Superior temporal gyrus (tissue), 1 donor: ENCODE measurements around the gene SVOPL.

Experiments
- DNase-seq: peaks from one replicate; pipeline ENCODE4 v3.0.0-alpha.2; 2016; ENCODE audit errors: extremely low spot score

SVOPL gene

DNA sequence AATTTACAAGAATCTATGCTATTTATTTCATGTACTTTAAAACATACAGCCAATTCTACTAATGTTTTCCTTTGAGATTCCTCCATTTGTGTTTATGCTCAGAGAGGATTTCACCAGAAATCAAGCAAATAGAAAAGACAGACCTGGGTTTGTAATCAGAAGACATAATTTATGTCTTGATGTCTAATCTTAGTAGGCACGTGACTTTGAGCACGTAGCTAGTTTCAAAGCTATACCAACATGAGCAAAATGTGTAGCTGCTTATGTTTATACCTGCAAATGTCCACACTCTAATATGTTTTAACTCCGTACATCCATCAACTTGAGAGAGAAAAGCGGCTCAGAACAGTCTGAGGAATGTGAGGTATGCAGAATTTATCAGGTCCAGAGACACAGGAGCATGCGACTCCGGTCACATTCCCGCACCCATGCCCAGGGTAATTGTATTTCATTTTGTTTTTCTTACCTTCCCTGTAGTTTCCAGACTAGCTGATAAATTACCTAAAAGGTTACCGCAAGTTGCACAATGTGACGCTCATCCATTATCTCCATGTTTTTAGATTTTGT is 40.0 kb downstream of the SVOPL start:
- no peak for DNase-seq

DNA sequence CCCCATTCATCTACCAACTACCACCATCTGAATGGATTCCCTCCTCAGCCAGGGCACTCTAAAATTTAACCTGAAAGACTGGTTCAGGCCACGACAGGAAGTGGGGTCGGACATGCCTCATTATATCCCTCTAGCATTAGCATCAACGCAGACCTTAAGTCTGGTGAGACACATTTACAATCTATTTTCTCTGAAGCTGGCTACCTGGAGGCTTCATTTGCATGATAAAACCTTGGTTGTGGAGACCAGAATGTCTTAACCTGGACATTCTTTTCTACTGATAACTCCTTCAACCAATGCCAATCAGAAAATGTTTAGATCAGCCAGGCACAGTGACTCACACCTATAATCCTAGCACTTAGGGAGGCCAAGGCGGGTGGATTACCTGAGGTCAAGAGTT is 42.3 kb downstream of the SVOPL start:
- no peak for DNase-seq

DNA sequence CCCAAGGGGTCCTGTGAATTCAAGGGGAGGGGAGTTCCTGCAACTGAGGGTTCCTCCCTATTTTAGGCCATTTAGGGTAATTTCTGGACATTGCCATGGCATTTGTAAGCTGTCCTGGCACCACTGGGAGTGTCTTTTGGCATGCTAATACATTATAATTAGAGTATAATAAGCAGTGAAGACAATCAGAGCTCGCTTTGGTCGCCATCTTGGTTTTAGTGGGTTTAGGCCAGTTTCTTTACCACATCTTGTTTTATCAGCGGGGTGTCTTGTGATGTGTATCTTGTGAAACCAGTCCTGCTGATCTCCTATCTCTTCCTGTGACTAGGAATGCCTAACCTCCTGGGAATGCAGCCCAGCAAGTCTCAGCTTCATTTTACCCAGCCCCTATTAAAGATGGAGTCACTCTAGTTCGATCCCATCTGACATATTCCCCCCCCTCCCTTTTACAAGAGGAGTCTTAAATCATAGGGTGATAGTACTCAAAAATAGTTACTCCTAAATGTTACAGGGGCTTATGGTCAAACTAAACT is 43.2 kb downstream of the SVOPL start:
- DNase-seq = no peak

DNA sequence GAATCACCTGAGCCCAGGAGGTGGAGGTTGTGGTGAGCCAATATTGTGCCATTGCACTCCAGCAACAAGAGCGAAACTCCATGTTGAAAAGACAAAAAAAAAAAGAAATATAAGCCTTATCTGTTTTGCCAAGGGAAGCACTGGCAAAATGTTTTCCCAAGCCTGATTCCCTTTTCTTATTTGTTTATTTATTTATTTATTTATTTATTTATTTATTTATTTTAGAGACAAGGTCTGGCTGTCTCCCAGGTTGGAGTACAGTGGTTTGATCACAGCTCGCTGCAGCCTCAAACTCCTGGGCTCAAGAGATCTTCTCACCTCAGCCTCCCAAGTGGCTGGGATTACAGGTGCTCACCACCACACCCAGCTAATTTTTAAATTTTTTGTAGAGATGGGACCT is 44.2 kb downstream of the SVOPL start:
- no peak for DNase-seq

DNA sequence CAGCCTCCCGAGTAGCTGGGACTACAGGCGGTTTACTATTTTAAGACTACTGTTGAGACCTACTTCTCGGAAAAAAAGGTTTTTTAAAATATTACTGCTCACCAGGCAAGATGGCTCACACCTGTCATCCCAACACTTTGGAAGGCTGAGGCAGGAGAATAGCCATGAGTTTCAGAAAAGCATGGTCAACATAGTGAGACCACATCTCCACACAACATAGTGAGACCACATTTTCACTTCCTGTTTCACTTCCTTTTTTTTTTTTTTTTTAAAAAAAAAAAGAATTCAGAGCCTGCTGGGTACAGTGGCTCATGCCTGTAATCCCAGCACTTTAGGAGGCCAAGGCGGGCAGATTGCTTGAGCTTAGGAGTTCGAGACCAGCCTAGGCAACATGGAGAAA is 46.5 kb downstream of the SVOPL start:
- no peak for DNase-seq

DNA sequence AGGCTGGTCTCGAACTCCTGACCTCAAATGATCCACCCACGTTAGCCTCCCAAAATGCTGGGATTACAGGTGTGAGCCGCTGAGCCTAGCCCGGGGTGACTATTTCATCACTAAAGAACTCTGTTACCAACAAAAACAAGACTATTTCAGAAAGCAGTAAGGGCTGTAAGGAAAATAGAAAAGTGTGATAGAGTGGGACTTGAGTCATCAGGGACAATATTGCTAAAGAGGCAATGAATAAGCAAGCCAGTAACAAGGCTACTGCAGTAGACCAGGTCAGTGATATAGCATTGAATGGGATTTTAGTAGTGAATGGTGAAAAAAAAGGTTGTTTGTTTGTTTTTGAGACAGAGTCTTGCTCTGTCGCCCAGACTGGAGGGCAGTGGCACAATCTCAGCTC is 51.7 kb downstream of the SVOPL start:
- DNase-seq = no peak

DNA sequence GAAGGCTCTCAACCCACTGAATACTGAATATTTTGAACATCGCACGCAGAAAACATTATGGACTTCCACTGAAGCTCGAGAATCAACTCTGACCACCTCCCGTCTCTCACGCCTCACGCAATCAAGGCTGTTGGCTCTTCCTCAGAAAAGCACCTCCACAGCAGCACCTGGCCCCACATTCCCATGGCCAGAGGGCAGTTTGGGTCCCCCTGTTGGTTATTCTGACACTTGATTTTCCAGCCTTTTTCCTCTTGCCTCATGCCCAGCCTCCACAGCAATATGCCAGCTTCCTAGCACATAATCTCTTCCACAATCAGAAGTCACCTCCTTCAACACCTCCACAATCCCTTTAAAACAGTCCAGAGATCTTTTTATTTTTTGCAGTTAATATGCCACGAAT is 55.9 kb downstream of the SVOPL start:
- DNase-seq = no peak

DNA sequence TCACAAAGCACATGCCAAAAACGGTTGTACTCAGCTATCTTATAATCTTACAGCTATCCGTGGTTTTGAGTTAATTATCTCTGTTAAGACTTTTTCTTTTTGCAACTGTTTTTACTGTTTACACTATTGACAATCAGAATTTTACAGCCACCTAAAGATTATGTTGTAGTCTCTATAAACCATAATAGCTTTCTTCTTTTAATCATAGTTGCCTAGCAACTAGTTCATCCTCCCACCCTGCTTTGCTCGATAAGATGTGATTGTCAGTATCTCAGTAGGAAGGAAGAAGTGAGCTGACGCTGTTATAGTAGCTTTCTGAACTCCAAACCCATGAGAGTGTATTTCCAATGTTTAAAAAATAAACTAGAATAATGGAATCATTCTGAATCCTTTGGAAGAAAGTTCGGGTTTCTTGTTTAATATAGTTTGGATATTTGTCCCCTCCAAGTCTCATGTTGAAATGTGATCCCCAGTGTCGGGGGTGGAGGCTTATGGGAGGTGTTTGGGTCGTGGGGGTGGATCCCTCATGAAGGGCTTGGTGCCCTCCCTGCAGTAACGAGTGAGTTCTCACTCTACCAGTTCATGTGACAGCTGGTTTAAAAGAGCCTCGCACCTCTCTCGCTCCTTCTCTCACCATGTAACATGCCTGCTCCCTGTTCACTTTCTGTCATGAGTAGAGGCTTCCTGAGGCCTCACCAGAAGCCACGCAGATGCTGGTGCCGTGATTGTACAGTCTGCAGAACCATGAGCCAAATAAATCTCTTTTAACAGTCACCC is 68.1 kb downstream of the SVOPL start:
- no peak for DNase-seq

DNA sequence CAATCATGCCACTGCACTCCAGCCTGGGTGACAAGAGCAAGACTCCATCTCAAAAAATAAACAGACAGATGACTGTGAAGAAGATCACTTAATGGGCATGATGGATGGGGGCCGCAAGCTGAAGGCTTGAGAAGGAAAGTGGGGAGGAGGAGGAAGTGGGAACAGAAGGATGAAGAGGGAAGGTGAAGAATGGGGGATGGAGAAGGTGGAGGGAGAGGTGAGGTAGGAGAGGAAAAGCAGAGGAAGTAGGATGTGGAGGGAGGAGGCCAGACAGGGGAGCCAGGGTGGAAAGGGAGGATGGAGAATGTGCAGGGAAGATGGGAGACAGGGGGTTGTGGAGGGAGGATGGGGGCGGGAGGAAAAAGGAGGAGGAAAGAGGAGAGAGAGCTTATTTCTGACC is 68.8 kb downstream of the SVOPL start:
- DNase-seq = no peak

DNA sequence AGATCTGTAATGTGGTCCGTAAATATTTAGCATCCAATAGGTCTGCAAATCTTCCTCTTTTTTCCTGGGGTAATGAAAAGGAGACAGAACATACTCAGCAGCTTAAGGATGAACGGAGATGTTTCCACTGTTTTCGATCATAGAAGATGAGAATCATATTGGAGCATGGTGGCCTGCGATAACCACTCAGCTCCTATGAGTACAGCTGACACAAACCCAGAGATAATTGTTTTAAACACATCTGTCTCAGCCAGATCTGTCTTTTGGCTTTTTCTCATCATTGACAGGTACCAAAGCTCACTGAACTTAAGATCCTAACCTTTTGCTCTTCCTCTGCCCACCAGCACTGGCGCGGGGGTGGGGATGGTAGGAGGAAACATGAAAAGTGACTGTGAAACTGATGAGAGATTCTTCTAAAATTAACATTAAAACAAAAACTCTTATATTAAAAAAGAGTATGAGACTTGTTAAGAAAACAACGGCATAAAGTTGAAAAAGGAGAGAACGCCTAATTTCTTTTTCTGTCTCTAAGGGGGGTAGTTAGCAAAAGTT is 71.0 kb downstream of the SVOPL start:
- no peak for DNase-seq

DNA sequence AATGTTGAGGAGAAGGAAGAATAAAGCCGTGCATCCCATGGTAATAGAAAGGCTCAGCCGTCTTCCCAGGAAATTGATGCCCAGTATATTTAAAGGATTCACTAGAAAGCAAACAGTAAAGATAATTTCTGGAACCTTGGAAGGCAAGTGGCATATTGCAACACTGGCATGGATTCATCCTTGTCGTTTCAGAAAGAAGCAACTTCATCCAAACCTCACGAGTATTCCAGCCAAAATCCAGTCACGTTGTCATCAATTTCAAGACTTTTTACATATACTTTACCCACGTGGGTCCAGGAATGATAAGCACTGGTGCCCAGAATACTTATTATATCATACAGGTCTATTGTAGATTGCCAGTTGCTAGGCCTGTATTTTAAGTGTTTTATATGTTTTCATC is 73.8 kb downstream of the SVOPL start:
- no peak for DNase-seq

DNA sequence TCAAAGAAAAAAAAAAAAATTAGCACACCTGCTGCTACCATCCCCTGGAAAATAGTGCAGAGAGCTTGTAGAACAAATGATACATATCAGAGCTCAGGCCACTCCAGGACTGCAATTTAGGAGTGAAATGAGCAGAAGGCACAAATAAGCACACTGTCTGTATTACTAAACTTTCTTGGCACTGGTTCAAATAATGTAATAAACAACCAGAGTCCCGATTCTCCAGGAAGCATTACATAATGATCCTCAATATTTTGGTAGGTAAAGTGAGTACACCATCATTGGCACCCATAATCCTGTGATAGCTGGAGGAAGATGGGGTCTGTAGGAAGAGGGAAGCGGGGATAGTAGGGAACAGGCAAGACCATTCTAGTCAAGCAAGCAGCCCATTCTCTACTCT is 74.3 kb downstream of the SVOPL start:
- no peak for DNase-seq

DNA sequence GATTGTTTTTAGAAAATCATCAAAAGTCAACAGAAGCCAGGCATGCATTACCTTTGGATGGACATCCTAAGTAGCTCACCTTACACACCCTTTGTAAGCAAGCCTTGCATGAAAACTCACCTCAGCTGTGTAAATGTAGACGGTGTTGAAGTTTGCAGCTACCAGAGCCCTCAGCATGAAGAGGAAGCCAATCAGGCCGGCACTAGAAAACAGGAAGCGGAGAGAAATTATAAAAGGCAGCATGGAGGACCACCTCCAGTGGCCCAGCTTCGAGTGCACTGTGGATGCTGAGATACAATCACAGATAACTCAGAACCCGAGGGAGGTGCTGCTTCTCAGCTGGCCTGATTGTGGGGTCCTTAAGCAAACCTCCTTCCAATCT is 75.3 kb downstream of the SVOPL start:
- DNase-seq = no peak

DNA sequence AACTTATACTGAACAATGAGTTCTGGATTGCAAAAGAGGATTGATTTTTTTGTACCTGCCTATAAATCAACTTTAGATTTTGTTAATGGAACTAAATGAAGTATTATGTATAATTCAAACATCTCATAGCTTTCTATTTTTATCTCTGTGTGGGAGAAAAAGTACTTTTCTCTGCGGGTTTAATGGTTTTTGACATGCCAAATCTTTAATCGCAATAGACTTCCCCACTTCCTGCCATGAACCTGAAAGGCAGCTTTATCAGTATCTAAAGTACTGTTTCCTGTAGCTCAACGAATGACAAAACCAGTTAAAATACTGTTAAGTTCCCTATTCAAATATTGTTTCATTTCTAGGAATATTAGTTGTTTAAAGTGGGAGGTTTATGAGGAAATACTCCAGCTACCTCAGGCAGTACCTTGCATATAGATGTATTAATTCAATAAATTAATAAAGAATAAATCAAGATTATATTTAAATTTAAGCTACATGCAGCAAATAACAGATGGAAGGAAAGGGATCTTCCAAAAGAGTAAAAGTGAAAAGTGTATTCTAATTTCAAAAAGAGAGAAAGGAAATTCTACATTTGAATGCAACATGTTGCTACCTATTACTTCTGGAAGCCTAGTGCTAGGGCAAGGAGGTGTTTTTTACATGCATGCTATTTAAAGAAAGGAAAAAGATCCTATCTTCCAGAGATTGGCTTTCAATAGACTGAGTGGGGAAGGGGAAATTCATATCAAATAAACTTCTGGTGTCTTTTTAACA is 75.9 kb downstream of the SVOPL start:
- no peak for DNase-seq

DNA sequence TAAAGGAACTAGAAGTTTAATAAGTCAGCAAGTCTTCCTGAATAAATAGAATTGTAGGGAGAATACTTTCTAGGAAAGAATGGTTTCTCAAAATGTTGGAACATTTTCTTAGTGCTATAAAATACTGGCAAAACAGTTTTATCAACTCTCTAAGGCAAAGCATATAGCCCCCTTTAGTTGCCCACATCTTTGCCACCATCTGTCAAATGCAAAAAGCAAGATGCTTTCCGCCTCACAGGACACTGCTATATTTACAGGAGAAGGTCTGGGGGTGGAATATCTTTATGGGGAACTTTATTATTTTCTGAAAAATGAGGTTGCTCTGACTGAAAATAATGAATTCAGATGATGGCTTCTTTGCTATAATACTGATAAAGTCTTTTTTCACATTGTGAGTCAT is 78.3 kb downstream of the SVOPL start:
- no peak for DNase-seq

DNA sequence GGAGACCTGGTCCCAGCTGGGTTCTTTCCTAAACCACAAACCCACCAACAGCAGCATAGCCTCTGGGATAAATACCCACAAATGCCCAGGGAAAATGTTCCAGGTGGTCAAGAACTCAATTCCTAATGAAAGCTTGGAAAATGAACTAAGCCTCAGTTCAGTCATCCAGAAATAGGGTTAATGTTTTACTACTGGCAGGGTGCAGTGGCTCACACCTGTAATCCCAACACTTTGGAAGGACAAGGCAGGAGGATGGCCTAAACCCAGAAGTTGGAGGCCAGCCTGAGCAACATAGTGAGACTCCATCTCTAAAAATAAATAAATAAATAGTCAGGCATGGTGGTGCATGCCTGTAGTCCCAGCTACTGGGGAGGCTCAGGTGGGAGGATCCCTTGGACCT is 82.2 kb downstream of the SVOPL start:
- no peak for DNase-seq

DNA sequence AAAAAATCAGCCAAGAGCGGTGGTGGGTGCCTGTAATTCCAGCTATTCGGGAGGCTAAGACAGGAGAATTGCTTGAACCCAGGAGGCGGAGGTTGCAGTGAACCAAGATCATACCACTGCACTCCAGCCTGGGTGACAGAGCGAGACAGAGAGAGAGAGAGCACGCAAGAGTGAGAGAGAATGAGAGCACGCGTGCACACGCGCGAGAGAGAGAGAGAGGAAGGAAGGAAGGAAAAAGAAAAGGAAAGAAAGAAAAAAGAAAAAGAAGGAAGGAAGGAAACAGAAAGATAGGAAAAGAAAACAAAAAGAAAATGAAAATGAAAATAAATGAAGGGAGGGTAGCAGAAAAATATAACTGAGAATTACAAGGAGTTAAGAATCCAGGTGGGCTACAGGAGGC is 82.7 kb downstream of the SVOPL start:
- DNase-seq = no peak

DNA sequence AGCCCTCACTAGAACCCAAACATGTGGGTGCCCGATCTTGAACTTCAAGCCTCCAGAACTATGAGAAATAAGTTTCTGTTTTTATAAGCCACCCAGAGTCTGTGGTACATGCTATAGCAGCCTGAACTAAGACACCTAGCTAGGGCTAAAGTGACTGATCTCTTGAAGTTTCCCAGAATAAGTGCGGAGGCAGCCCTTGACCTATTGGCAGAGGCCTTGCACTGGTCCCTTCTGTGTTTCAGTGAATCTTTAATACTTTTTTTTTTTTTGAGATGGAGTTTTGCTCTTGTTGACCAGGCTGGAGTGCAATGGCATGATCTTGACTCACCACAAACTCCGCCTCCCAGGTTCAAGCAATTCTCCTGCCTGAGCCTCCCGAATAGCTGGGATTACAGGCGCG is 85.1 kb downstream of the SVOPL start:
- DNase-seq = no peak

DNA sequence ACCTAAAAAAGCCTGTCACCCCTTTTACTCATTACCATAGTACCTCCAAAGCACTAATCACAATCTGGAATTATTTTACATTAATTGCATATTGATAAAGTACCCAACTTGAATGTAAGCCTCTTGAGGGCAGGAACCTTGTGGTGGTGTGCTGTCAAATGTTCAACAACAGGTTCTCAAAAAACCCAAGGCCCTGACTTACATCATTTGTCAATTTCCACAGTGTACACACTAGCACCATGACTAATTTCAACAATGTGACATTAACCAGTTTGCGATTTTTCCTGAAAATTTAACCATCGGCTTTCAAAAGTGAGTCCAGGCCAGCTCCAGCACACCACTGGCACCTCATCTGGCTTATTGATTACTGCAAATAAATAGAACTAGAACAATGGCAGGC is 87.5 kb downstream of the SVOPL start:
- no peak for DNase-seq

DNA sequence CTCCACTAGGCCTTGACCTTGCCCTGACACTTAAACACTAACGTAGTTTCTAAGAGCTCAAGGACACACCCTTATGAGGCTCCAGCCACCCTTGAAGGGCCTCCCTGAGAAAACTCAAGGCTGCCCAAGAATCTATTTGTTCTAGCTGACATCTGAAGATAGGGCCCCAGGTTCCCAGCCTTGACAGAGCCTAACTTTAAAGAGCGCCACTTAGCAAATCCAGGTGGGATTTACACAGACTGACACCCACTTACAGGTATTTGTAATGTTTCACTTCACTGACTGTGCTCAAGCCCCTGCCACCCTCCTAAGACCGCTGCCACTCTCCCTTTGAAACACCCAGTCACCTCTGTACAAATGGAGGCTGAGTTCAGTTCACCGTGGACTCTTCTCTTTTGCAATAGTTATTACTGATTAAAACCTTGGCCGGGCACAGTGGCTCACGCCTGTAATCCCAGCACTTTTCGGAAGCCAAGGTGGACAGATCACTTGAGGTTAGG is 90.4 kb downstream of the SVOPL start:
- no peak for DNase-seq

DNA sequence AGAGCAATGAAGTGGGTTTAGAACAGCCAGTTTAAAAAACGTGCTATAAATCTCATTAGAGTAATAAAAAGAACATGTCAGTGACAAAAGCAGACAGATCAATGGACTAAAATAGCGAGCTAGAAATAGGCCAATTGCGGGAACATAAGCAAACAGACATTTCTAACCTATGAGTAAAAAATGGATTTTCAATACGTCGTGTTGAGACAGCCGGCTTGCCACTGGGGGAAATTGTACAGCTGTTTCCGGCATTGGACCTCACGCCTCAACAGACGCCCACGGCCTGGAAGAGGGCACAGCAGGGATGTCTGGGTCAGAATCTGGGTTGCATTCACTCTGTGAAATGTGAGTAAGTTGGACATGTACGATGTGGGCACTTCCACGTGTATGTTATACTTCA is 92.9 kb downstream of the SVOPL start:
- DNase-seq = no peak
